Measurements from ENCODE around the gene KATNIP.

The KATNIP gene

GRCh38 chr16:27588057-27588456 is 38.1 kb downstream of the KATNIP start:
- ChIA-PET CTCF (interaction anchor here (0.7 to 1.2 kb wide), 2 partner anchors 16 to 1755 kb away, joined by 3 to 4 read pairs; no protein-coding TSS in a partner anchor), POLR2A (interaction anchor here (1.5 kb wide), 1 partner anchor 38 kb away, joined by 5 read pairs; the partner anchor contains the start of genes GTF3C1 and KATNIP)
- Histone ChIP-seq H3K4me1 (ENCODE audit: control insufficient read depth, insufficient read depth, low read length) (no peaks in the 10 kb centered on the region), H3K27ac (ENCODE audit: extremely low read depth, low read depth, low read length) (no peak overlapping the region), H3K36me3 (ENCODE audit: control insufficient read depth in 2 of 2, insufficient read depth in 1 of 2, low read length in 2 of 2) (peaks cover 0 to 2% of the 10 kb centered on the region in 2 experiments; a peak in 1 of 3 replicates), H3K9me3 (ENCODE audit: control insufficient read depth, insufficient read depth, low read depth, low read length) (no peaks in the 10 kb centered on the region), H3K4me3 (ENCODE audit: low read depth, low read length) (no peak overlapping the region)
- TF ChIP-seq WT1 (tag by site-specific recombination; IDR thresholded peaks at IDR 0.05) (no peak), ZSCAN23 (tag by site-specific recombination; IDR thresholded peaks at IDR 0.05) (no peak), KLF10 (tag by site-specific recombination; IDR thresholded peaks at IDR 0.05) (no peak), ZNF629 (tag by site-specific recombination; IDR thresholded peaks at IDR 0.05) (no peak), ZBTB44 (tag by site-specific recombination; IDR thresholded peaks at IDR 0.05) (no peak), ZNF514 (tag by site-specific recombination; IDR thresholded peaks at IDR 0.05) (no peak), KLF1 (tag by site-specific recombination; IDR thresholded peaks at IDR 0.05) (no peak), ZNF37A (tag by site-specific recombination; IDR thresholded peaks at IDR 0.05) (no peak), ZBTB10 (tag by site-specific recombination; IDR thresholded peaks at IDR 0.05) (no peak), REST (tag by site-specific recombination; IDR thresholded peaks at IDR 0.05) (no peak), ZNF140 (tag by site-specific recombination; IDR thresholded peaks at IDR 0.05) (no peak), ZNF76 (tag by site-specific recombination; IDR thresholded peaks at IDR 0.05; ENCODE audit: borderline replicate concordance, low read depth) (no peak), ZXDB (tag by site-specific recombination; IDR thresholded peaks at IDR 0.05) (no peak), ELK4 (IDR thresholded peaks at IDR 0.05; ENCODE audit: borderline replicate concordance, low read depth, low read length) (no peak), ZNF768 (tag by site-specific recombination; IDR thresholded peaks at IDR 0.05) (no peak), EGR2 (tag by site-specific recombination; IDR thresholded peaks at IDR 0.05; ENCODE audit: low read depth) (no peak), ZNF521 (tag by site-specific recombination; IDR thresholded peaks at IDR 0.05) (no peak)

- Histone ChIP-seq H3K27ac (ENCODE audit: extremely low read depth, low read depth, low read length) (no peak overlapping the region), H3K9me3 (ENCODE audit: control insufficient read depth, insufficient read depth, low read depth, low read length) (no peaks in the 10 kb centered on the region), H3K36me3 (ENCODE audit: control insufficient read depth in 2 of 2, insufficient read depth in 1 of 2, low read length in 2 of 2) (no peaks in the 10 kb centered on the region), H3K4me1 (ENCODE audit: control insufficient read depth, insufficient read depth, low read length) (no peaks in the 10 kb centered on the region), H3K4me3 (ENCODE audit: low read depth, low read length) (no peak overlapping the region)
- ChIA-PET CTCF (interaction anchor here (0.8 kb wide), 1 partner anchor 184 kb away, joined by 4 read pairs; no protein-coding TSS in a partner anchor), POLR2A (no interaction called here)
- TF ChIP-seq HOXD13 (CRISPR knock-in tag; IDR thresholded peaks at IDR 0.05; ENCODE audit: borderline replicate concordance) (no peak), OVOL3 (tag by site-specific recombination; IDR thresholded peaks at IDR 0.05) (no peak), BCL11B (tag by site-specific recombination; IDR thresholded peaks at IDR 0.05; ENCODE audit: low read depth) (no peak), ZNF354C (tag by site-specific recombination; IDR thresholded peaks at IDR 0.05; ENCODE audit: borderline replicate concordance, low read depth) (no peak), ZNF654 (tag by site-specific recombination; IDR thresholded peaks at IDR 0.05; ENCODE audit: low read depth) (no peak), ZNF157 (tag by site-specific recombination; IDR thresholded peaks at IDR 0.05) (no peak)
These were observed 41.9 kb downstream of the KATNIP start for GRCh38 chr16:27591837-27592236.

All from HEK293 (cell line).